A549 (cell line): Measurements from ENCODE around the gene DCLK1. TPM values are rescaled to one million over a fixed set of nuclear protein-coding genes. Genes with fewer than 3 reads are reported as not detected.

Experiments
- ATAC-seq, 2 experiments: fragments of 200-7000 bp in 1 of 2; fragments of >200 bp in 1 of 2; cut with Nextera tagmentation in 1 of 2; cut with Tn5 transposase in 1 of 2; 3 replicates each; pipeline versions ENCODE4 v1.8.0 to v1.9.1; 2018 to 2020; ENCODE audit warnings: mild to moderate bottlenecking in 1 of 2, moderate library complexity in 1 of 2
- CTCF ChIA-PET: fragments of 300-600 bp; sonication (Branson Sonifier 250); formaldehyde crosslinking; extraction: SDS; loops from one replicate; lab custom pipeline; 2021; ENCODE audit warnings: antibody characterized with exemption, inconsistent platforms; lab: Yijun Ruan, JAX
- POLR2A ChIA-PET: fragments of 350-600 bp; formaldehyde crosslinking; extraction: SDS; loops from one replicate; lab custom pipeline; 2021; ENCODE audit warnings: antibody characterized with exemption, inconsistent platforms; lab: Yijun Ruan, JAX
- DNase-seq, 2 experiments: peaks; one replicate each; pipeline versions ENCODE4 v3.0.0 to v3.0.0-alpha.2; 2011 to 2016; ENCODE audit warnings: low read depth in 1 of 2, low spot score in 1 of 2
- FAIRE-seq: peaks from 2 replicates; lab custom pipeline; 2011; peaks lifted over from hg19 to GRCh38; lab: Jason Lieb, UNC
- H3K27ac ChIP-seq, 2 experiments: fragments of >200 bp; sonication (Bioruptor Twin); formaldehyde crosslinking; 3 replicates each; pipeline ENCODE4 v1.5.1; 2016 to 2017
- H3K4me1 ChIP-seq: fragments of >200 bp; sonication (Bioruptor Twin); formaldehyde crosslinking; 3 replicates; pipeline ENCODE4 v1.6.1; 2016
- H3K4me2 ChIP-seq: fragments of >200 bp; sonication (Bioruptor Twin); formaldehyde crosslinking; 3 replicates; pipeline ENCODE4 v1.6.1; 2016
- H3K4me3 ChIP-seq: fragments of >200 bp; sonication (Bioruptor Twin); formaldehyde crosslinking; 3 replicates; pipeline ENCODE4 v1.5.1; 2016
- H3K9me3 ChIP-seq: fragments of >200 bp; sonication (Bioruptor Twin); formaldehyde crosslinking; 3 replicates; pipeline ENCODE4 v1.6.1; 2016
- CBX2 ChIP-seq: fragments of 200-600 bp; sonication (generic); IDR thresholded peaks from 2 replicates; pipeline ENCODE4 v1.6.1; 2016; ENCODE audit warnings: low read depth, mild to moderate bottlenecking, borderline replicate concordance
- CBX8 ChIP-seq: fragments of 200-600 bp; sonication (generic); IDR thresholded peaks from 2 replicates; pipeline ENCODE4 v1.6.1; 2016
- EHMT2 ChIP-seq: fragments of 200-600 bp; sonication (generic); IDR thresholded peaks from 2 replicates; pipeline ENCODE4 v1.6.1; 2016; ENCODE audit warnings: antibody characterized with exemption, low read depth, mild to moderate bottlenecking, moderate library complexity
- EP300 ChIP-seq, 2 experiments: fragments of >200 bp; sonication (Bioruptor Twin); formaldehyde crosslinking; IDR thresholded peaks; 2 replicates in 1 of 2; 3 replicates in 1 of 2; pipeline ENCODE4 v1.6.1; 2016 to 2017
- FOSB ChIP-seq: fragments of 250-450 bp; sonication (Bioruptor Pico); IDR thresholded peaks from 2 replicates; pipeline ENCODE4 v1.5.0; 2020; ENCODE audit warnings: mild to moderate bottlenecking, moderate library complexity
- FOSL2 ChIP-seq, 2 experiments: fragments of 450-650 bp in 1 of 2; fragments of >200 bp in 1 of 2; sonication (Bioruptor Twin) in 1 of 2; formaldehyde crosslinking; IDR thresholded peaks; 2 replicates each; pipeline versions ENCODE4 v1.5.0 to v1.6.1; 2016 to 2020; ENCODE audit warnings: mild to moderate bottlenecking in 1 of 2, moderate library complexity in 1 of 2
- GATA3 ChIP-seq: IDR thresholded peaks from 2 replicates; pipeline ENCODE4 v1.6.1; 2012; ENCODE audit warnings: borderline replicate concordance
- HOXB13 ChIP-seq: fragments of 250-450 bp; sonication (Bioruptor Pico); IDR thresholded peaks from 2 replicates; pipeline ENCODE4 v1.5.0; 2020; ENCODE audit warnings: low read depth, mild to moderate bottlenecking, moderate library complexity
- HOXB5 ChIP-seq: fragments of 250-450 bp; sonication (Bioruptor Pico); IDR thresholded peaks from 2 replicates; pipeline ENCODE4 v1.5.0; 2020; ENCODE audit warnings: mild to moderate bottlenecking, moderate library complexity
- KDM5A ChIP-seq: fragments of 200-600 bp; sonication (generic); IDR thresholded peaks from 2 replicates; pipeline ENCODE4 v1.6.1; 2016; ENCODE audit warnings: antibody characterized with exemption, mild to moderate bottlenecking
- MAFK ChIP-seq: fragments of 450-650 bp; IDR thresholded peaks from 2 replicates; pipeline ENCODE4 v1.6.1; 2014; ENCODE audit not compliant: partially characterized antibody
- NFE2L2 ChIP-seq: fragments of 150-350 bp; conservative IDR thresholded peaks from 2 replicates; pipeline ENCODE4 v1.6.1; 2014; ENCODE audit warnings: low read length
- NPAS2 ChIP-seq: fragments of 250-450 bp; sonication (Bioruptor Pico); IDR thresholded peaks from 2 replicates; pipeline ENCODE4 v1.8.0; 2022; ENCODE audit warnings: mild to moderate bottlenecking, moderate library complexity, borderline replicate concordance
- PHF8 ChIP-seq: fragments of 200-600 bp; sonication (generic); IDR thresholded peaks from 2 replicates; pipeline ENCODE4 v1.6.1; 2016; ENCODE audit warnings: low read depth, mild to moderate bottlenecking, antibody characterized with exemption, moderate library complexity, borderline replicate concordance
- POLR2A ChIP-seq: IDR thresholded peaks from 2 replicates; pipeline ENCODE4 v1.6.1; 2012; ENCODE audit warnings: mild to moderate bottlenecking, low read length
- POLR2AphosphoS2 ChIP-seq: conservative IDR thresholded peaks from 2 replicates; pipeline ENCODE4 v1.6.1; 2012; ENCODE audit warnings: low read length, improper control_type of control experiment, inconsistent platforms
- RAD21 ChIP-seq, 2 experiments: fragments of >200 bp in 1 of 2; sonication (Bioruptor Twin) in 1 of 2; formaldehyde crosslinking in 1 of 2; IDR thresholded peaks in 1 of 2; conservative IDR thresholded peaks in 1 of 2; 2 replicates in 1 of 2; 3 replicates in 1 of 2; pipeline ENCODE4 v1.6.1; 2012 to 2018; ENCODE audit warnings: inconsistent platforms in 1 of 2
- RARB ChIP-seq: fragments of 250-450 bp; sonication (Bioruptor Pico); IDR thresholded peaks from 2 replicates; pipeline ENCODE4 v1.8.0; 2021; ENCODE audit warnings: mild to moderate bottlenecking, moderate library complexity
- ZNF302 ChIP-seq: fragments of 250-450 bp; sonication (Bioruptor Pico); IDR thresholded peaks from 2 replicates; pipeline ENCODE4 v1.9.0; 2021; ENCODE audit warnings: inconsistent platforms, mild to moderate bottlenecking, moderate library complexity
- WGBS: methylation state at CpG from one replicate; pipeline ENCODE4 v1.1.6; 2017; ENCODE audit errors: missing lambda C conversion rate; 5-methylcytosine and 5-hydroxymethylcytosine counted together
- polyA plus RNA-seq, 4 experiments: library from polyadenylated mRNA; depleted of rRNA in 3 of 4; stranded (reverse); fragments of >200 nt; fragmentation: RNase III in 1 of 4; extraction: RNeasy Plus Mini Kit Qiagen cat#74134 plus additional on column Dnase treatment in 1 of 4; gene quantifications; 2 replicates in 3 of 4; 3 replicates in 1 of 4; pipeline ENCODE4 v1.2.3, GENCODE V29; 2011 to 2017
- TF ChIP-seq, protein P1 (sequence below): fragments of >200 bp; sonication (Bioruptor Twin); formaldehyde crosslinking; IDR thresholded peaks from 2 replicates; pipeline ENCODE4 v1.6.1; 2016
- TF ChIP-seq, protein P2 (sequence below): IDR thresholded peaks from 2 replicates; pipeline ENCODE4 v1.6.1; 2012; ENCODE audit warnings: low read depth, borderline replicate concordance
- TF ChIP-seq, protein P3 (sequence below): fragments of >200 bp; sonication (Bioruptor Twin); formaldehyde crosslinking; IDR thresholded peaks from 3 replicates; pipeline ENCODE4 v1.6.1; 2016
- TF ChIP-seq, protein P4 (sequence below): fragments of 450-650 bp; IDR thresholded peaks from 2 replicates; pipeline ENCODE4 v1.6.1; 2014; ENCODE audit warnings: antibody characterized with exemption
- TF ChIP-seq, protein P5 (sequence below): fragments of >200 bp; sonication (Bioruptor Twin); formaldehyde crosslinking; IDR thresholded peaks from 3 replicates; pipeline ENCODE4 v1.5.1; 2016
- TF ChIP-seq, protein P6 (sequence below): IDR thresholded peaks from 2 replicates; pipeline ENCODE4 v1.6.1; 2012

DCLK1 gene
- polyA plus RNA-seq, 2 of the 4 experiments (the other 2 are of a cell fraction), result 0.13 to 0.21 TPM

DNA sequence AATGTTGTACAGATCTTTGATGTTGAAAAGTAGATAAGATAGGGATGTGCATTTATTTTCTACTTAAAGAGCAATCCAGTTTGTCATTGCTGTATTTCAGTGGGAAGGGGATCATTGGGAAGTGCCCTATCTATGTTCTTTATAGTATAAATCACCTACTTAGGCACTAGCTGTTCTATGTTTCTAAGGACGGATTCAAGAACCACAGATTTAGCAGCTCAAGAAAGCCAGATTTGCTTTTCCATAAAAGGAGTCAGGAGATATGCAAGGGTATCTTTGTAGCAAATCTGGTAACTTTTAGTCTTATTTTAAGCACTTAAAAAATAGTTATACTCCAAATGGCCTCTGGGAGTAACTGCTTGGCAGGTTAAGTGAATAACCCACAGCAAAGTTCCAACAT, 23.7 kb downstream of the DCLK1 start:
- TF ChIP-seq, protein P1, sequence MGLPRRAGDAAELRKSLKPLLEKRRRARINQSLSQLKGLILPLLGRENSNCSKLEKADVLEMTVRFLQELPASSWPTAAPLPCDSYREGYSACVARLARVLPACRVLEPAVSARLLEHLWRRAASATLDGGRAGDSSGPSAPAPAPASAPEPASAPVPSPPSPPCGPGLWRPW, result no peak
- TF ChIP-seq FOSL2 (IDR thresholded peaks at IDR 0.05) (no peak), FOSL2 (CRISPR knock-in tag; IDR thresholded peaks at IDR 0.05) (no peak), GATA3 (no peak), POLR2A (no peak), POLR2AphosphoS2 (no peak), EHMT2 (no peak)
- TF ChIP-seq, protein P2, sequence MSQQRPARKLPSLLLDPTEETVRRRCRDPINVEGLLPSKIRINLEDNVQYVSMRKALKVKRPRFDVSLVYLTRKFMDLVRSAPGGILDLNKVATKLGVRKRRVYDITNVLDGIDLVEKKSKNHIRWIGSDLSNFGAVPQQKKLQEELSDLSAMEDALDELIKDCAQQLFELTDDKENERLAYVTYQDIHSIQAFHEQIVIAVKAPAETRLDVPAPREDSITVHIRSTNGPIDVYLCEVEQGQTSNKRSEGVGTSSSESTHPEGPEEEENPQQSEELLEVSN, result no peak
- ChIA-PET CTCF (interaction anchor here (1.0 kb wide), 1 partner anchor 20 kb away, joined by 4 read pairs; no protein-coding TSS in a partner anchor), POLR2A (no interaction called here)
- no peak overlapping the region for H3K27ac ChIP-seq
- H3K4me3 ChIP-seq, result no peak overlapping the region
- no peak for DNase-seq
- no peaks in the 10 kb centered on the region for H3K4me1 ChIP-seq
- WGBS, result 0% methylated on average over 1 of the region's 1 CpG
- FAIRE-seq, result no peak
- ATAC-seq, result no peak
- H3K4me2 ChIP-seq, result no peak overlapping the region
- no peaks in the 10 kb centered on the region for H3K9me3 ChIP-seq

DNA sequence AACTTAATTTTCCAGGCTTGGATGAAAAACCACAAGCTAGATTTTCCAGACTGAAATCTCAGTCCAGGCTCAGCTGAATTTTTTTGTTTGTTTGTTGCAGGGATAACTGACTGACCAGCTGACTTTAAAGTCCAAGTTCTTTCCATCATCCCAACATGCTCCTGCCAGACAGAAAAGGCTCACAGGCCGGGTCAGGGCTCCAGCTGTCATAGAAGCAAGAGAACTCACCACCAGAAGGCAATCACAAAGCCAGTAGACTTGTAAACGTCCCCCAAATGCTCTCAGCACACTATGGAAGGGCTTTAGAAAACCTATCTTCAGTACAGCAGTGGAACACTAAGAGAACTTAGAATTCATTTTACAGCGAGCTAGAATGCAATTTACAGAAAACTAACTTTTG, 25.5 kb downstream of the DCLK1 start:
- no peak overlapping the region for H3K4me3 ChIP-seq
- ChIA-PET CTCF (interaction anchor here (0.6 kb wide), 1 partner anchor 17 kb away, joined by 3 read pairs; no protein-coding TSS in a partner anchor), POLR2A (no interaction called here)
- DNase-seq, result no peak
- no peak overlapping the region for H3K27ac ChIP-seq
- H3K4me1 ChIP-seq, result no peaks in the 10 kb centered on the region
- no peak for ATAC-seq
- no peak for FAIRE-seq
- H3K9me3 ChIP-seq, result no peaks in the 10 kb centered on the region
- H3K4me2 ChIP-seq, result no peak overlapping the region
- TF ChIP-seq HOXB5 (no peak), NFE2L2 (no peak), PHF8 (no peak), CBX2 (no peak), CBX8 (no peak), MAFK (no peak), KDM5A (no peak), RAD21 (conservative IDR thresholded peaks at IDR 0.05 in 1 of 2, IDR thresholded peaks at IDR 0.05 in 1 of 2) (no peak), POLR2AphosphoS2 (no peak), NPAS2 (CRISPR knock-in tag) (no peak), FOSB (CRISPR knock-in tag) (no peak), EP300 (IDR thresholded peaks at IDR 0.05) (no peak), HOXB13 (CRISPR knock-in tag) (no peak), ZNF302 (no peak), RARB (CRISPR knock-in tag) (no peak)
- TF ChIP-seq, protein P3, sequence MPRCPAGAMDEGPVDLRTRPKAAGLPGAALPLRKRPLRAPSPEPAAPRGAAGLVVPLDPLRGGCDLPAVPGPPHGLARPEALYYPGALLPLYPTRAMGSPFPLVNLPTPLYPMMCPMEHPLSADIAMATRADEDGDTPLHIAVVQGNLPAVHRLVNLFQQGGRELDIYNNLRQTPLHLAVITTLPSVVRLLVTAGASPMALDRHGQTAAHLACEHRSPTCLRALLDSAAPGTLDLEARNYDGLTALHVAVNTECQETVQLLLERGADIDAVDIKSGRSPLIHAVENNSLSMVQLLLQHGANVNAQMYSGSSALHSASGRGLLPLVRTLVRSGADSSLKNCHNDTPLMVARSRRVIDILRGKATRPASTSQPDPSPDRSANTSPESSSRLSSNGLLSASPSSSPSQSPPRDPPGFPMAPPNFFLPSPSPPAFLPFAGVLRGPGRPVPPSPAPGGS, result no peak
- TF ChIP-seq, protein P4, sequence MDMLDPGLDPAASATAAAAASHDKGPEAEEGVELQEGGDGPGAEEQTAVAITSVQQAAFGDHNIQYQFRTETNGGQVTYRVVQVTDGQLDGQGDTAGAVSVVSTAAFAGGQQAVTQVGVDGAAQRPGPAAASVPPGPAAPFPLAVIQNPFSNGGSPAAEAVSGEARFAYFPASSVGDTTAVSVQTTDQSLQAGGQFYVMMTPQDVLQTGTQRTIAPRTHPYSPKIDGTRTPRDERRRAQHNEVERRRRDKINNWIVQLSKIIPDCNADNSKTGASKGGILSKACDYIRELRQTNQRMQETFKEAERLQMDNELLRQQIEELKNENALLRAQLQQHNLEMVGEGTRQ, result no peak
- TF ChIP-seq, protein P2, result no peak
- TF ChIP-seq, protein P5, sequence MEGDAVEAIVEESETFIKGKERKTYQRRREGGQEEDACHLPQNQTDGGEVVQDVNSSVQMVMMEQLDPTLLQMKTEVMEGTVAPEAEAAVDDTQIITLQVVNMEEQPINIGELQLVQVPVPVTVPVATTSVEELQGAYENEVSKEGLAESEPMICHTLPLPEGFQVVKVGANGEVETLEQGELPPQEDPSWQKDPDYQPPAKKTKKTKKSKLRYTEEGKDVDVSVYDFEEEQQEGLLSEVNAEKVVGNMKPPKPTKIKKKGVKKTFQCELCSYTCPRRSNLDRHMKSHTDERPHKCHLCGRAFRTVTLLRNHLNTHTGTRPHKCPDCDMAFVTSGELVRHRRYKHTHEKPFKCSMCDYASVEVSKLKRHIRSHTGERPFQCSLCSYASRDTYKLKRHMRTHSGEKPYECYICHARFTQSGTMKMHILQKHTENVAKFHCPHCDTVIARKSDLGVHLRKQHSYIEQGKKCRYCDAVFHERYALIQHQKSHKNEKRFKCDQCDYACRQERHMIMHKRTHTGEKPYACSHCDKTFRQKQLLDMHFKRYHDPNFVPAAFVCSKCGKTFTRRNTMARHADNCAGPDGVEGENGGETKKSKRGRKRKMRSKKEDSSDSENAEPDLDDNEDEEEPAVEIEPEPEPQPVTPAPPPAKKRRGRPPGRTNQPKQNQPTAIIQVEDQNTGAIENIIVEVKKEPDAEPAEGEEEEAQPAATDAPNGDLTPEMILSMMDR, result no peak
- TF ChIP-seq, protein P6, sequence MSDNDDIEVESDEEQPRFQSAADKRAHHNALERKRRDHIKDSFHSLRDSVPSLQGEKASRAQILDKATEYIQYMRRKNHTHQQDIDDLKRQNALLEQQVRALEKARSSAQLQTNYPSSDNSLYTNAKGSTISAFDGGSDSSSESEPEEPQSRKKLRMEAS, result no peak
- 0% methylated on average over 3 of the region's 3 CpGs for WGBS
